H9 (cell line): ENCODE measurements around the gene FUT4. TPM values are rescaled to one million over a fixed set of nuclear protein-coding genes. Genes with fewer than 3 reads are reported as not detected.

Experiments
- DNase-seq: peaks from one replicate; pipeline ENCODE4 v3.0.0-alpha.2; 2017
- H2AFZ ChIP-seq: one replicate; pipeline ENCODE4 v1.6.1; 2013; ENCODE audit warnings: mild to moderate bottlenecking, low read length, control low read depth, moderate library complexity
- H2AK5ac ChIP-seq: 2 replicates; pipeline ENCODE4 v1.6.1; 2013; ENCODE audit warnings: low read length, control low read depth, mixed read lengths; ENCODE audit not compliant: insufficient read length
- H2BK120ac ChIP-seq: one replicate; pipeline ENCODE4 v1.6.1; 2013; ENCODE audit warnings: low read depth, mild to moderate bottlenecking, low read length, control low read depth, inconsistent platforms; ENCODE audit not compliant: poor library complexity, severe bottlenecking
- H2BK12ac ChIP-seq: 2 replicates; pipeline ENCODE4 v1.6.1; 2013; ENCODE audit warnings: low read length, control low read depth, mixed read lengths, low read depth; ENCODE audit not compliant: insufficient read length
- H2BK15ac ChIP-seq: 2 replicates; pipeline ENCODE4 v1.6.1; 2013; ENCODE audit warnings: low read depth, low read length, control low read depth
- H2BK20ac ChIP-seq: one replicate; pipeline ENCODE4 v1.6.1; 2013; ENCODE audit warnings: low read depth, mild to moderate bottlenecking, low read length, control low read depth, inconsistent platforms; ENCODE audit not compliant: poor library complexity, severe bottlenecking
- H2BK5ac ChIP-seq: 2 replicates; pipeline ENCODE4 v1.6.1; 2013; ENCODE audit warnings: low read length, control low read depth, mixed read lengths; ENCODE audit not compliant: insufficient read length
- H3K14ac ChIP-seq: 2 replicates; pipeline ENCODE4 v1.6.1; 2013; ENCODE audit warnings: low read length, control low read depth; ENCODE audit not compliant: insufficient read depth
- H3K18ac ChIP-seq: 2 replicates; pipeline ENCODE4 v1.6.1; 2013; ENCODE audit warnings: low read depth, mild to moderate bottlenecking, mixed read lengths, low read length, control low read depth; ENCODE audit not compliant: insufficient read length
- H3K23ac ChIP-seq: 2 replicates; pipeline ENCODE4 v1.6.1; 2013; ENCODE audit warnings: low read length, control low read depth, mixed read lengths, low read depth; ENCODE audit not compliant: insufficient read length
- H3K23me2 ChIP-seq: 2 replicates; pipeline ENCODE4 v1.6.1; 2013; ENCODE audit warnings: low read depth, mild to moderate bottlenecking, mixed read lengths, low read length, control low read depth; ENCODE audit not compliant: insufficient read length, poor library complexity, severe bottlenecking
- H3K27ac ChIP-seq: 2 replicates; pipeline ENCODE4 v1.5.1; 2013; ENCODE audit warnings: low read length, control low read depth, mixed read lengths, low read depth; ENCODE audit not compliant: insufficient read length
- H3K27me3 ChIP-seq: 2 replicates; pipeline ENCODE4 v1.6.1; 2013; ENCODE audit warnings: low read length, control low read depth, inconsistent platforms; ENCODE audit not compliant: insufficient read depth
- H3K4ac ChIP-seq: 2 replicates; pipeline ENCODE4 v1.6.1; 2013; ENCODE audit warnings: low read depth, mild to moderate bottlenecking, control low read depth, inconsistent platforms, low read length, moderate library complexity
- H3K4me1 ChIP-seq: 2 replicates; pipeline ENCODE4 v1.6.1; 2013; ENCODE audit warnings: low read length, control low read depth, inconsistent platforms; ENCODE audit not compliant: insufficient read depth
- H3K4me2 ChIP-seq: 2 replicates; pipeline ENCODE4 v1.6.1; 2013; ENCODE audit warnings: low read length, control low read depth, mixed read lengths; ENCODE audit not compliant: insufficient read length, insufficient read depth
- H3K56ac ChIP-seq: 2 replicates; pipeline ENCODE4 v1.6.1; 2013; ENCODE audit warnings: low read depth, mild to moderate bottlenecking, mixed read lengths, low read length, control low read depth; ENCODE audit not compliant: insufficient read length
- H3K79me1 ChIP-seq: 2 replicates; pipeline ENCODE4 v1.6.1; 2013; ENCODE audit warnings: low read depth, mild to moderate bottlenecking, moderate library complexity, low read length, control low read depth, inconsistent platforms; ENCODE audit not compliant: insufficient read depth, poor library complexity, severe bottlenecking
- H3K79me2 ChIP-seq: 2 replicates; pipeline ENCODE4 v1.6.1; 2013; ENCODE audit warnings: low read length, control low read depth, inconsistent platforms; ENCODE audit not compliant: insufficient read depth
- H3K9ac ChIP-seq: 2 replicates; pipeline ENCODE4 v1.6.1; 2013; ENCODE audit warnings: low read length, control low read depth, mixed read lengths; ENCODE audit not compliant: insufficient read length; ENCODE audit errors: extremely low read depth
- H3K9me3 ChIP-seq: one replicate; pipeline ENCODE4 v1.6.1; 2013; ENCODE audit warnings: low read depth, low read length, inconsistent platforms; ENCODE audit not compliant: control insufficient read depth
- H3T11ph ChIP-seq: one replicate; pipeline ENCODE4 v1.6.1; 2013; ENCODE audit warnings: mild to moderate bottlenecking, low read length, control low read depth, inconsistent platforms
- H4K20me1 ChIP-seq: one replicate; pipeline ENCODE4 v1.6.1; 2013; ENCODE audit not compliant: control insufficient read depth, insufficient read length, insufficient read depth
- H4K5ac ChIP-seq: 2 replicates; pipeline ENCODE4 v1.6.1; 2013; ENCODE audit warnings: low read depth, mild to moderate bottlenecking, mixed read lengths, low read length, control low read depth; ENCODE audit not compliant: insufficient read length
- H4K8ac ChIP-seq: replicated peaks from 2 replicates; pipeline ENCODE4 v1.6.1; 2013; ENCODE audit warnings: low read length, control low read depth, mixed read lengths, low read depth; ENCODE audit not compliant: insufficient read length
- H4K91ac ChIP-seq: 2 replicates; pipeline ENCODE4 v1.6.1; 2013; ENCODE audit warnings: low read depth, mild to moderate bottlenecking, moderate library complexity, mixed read lengths, low read length, control low read depth; ENCODE audit not compliant: insufficient read length
- H3K27ac Mint-ChIP-seq, 3 experiments: 2 replicates in 2 of 3; 3 replicates in 1 of 3; pipeline ENCODE4 v1.8.0; 2020 to 2021; ENCODE audit warnings: mixed read lengths in 3 of 3, mild to moderate bottlenecking in 1 of 3, moderate library complexity in 1 of 3
- H3K27me3 Mint-ChIP-seq: 2 replicates; pipeline ENCODE4 v1.8.0; 2021; ENCODE audit warnings: low read depth, mild to moderate bottlenecking, moderate library complexity, mixed read lengths
- H3K36me3 Mint-ChIP-seq, 3 experiments: 2 replicates in 2 of 3; 3 replicates in 1 of 3; pipeline ENCODE4 v1.8.0; 2020 to 2021; ENCODE audit warnings: low read depth in 3 of 3, mixed read lengths in 3 of 3; ENCODE audit not compliant: insufficient read depth in 1 of 3
- H3K4me1 Mint-ChIP-seq, 2 experiments: 2 replicates each; pipeline ENCODE4 v1.8.0; 2020; ENCODE audit warnings: mixed read lengths in 2 of 2
- H3K4me3 Mint-ChIP-seq, 2 experiments: 2 replicates in 1 of 2; 3 replicates in 1 of 2; pipeline ENCODE4 v1.8.0; 2020 to 2021; ENCODE audit warnings: mild to moderate bottlenecking in 2 of 2, mixed read lengths in 2 of 2, moderate library complexity in 1 of 2
- H3K9me3 Mint-ChIP-seq, 2 experiments: 2 replicates in 1 of 2; 3 replicates in 1 of 2; pipeline ENCODE4 v1.8.0; 2020; ENCODE audit warnings: mild to moderate bottlenecking in 2 of 2, mixed read lengths in 2 of 2, moderate library complexity in 1 of 2
- WGBS: extraction: QIAGEN DNeasy Blood & Tissue Kit; methylation state at CpG from one replicate; pipeline ENCODE4 v1.1.7; 2013; ENCODE audit warnings: missing lambda C conversion rate, low lambda C conversion rate, mixed read lengths; ENCODE audit not compliant: insufficient read length; ENCODE audit errors: extremely low coverage; 5-methylcytosine and 5-hydroxymethylcytosine counted together
- total RNA-seq: library from RNA; stranded (reverse); gene quantifications from 2 replicates; pipeline ENCODE4 v1.2.1, GENCODE V29; 2021
- TF ChIP-seq, protein P1 (sequence below): fragments of 200-600 bp; sonication (generic); conservative IDR thresholded peaks from 3 replicates; pipeline ENCODE4 v1.8.0; 2021; ENCODE audit warnings: antibody characterized with exemption, mild to moderate bottlenecking

Gene FUT4
- total RNA-seq, 1 experiment from 2014 or later, result 5.3 TPM

DNA sequence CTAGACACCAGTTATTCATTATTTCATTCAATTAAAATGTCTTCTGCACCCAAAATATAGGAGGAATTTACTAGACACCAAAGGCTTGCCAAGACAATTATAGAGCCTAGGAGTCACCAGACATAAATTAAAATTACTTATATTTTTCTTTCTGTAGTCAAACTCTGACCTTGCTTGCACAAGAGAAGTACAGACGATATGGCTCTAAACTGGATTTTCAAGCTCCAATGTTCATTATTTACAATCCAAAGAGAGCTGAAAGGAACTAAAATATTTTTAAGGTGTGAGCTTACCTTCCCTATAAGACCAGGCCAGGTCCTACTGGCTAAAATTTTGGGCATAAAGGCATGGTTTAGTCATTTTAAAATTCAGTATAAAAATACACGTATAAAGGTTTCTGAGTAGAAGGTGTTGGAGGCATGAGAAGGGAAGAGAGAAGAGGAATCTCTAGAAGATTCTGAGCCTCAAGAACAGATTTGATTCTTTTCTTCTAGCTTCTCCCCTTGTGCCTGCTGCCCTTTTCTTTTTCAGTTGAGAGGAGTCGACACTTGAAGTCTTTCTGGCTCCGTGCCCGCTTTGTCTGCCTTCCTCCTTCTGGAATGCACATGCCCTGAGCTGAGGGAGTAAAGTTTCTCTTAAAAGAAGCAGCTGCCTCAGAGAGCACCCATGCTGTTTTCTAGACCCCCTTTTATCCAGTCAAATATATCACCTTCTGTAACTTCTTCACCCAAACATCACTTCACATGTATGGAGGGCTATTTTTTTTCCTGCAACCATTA, 18.0 kb upstream of the FUT4 start:
- no peaks in the 10 kb centered on the region for H3K36me3 Mint-ChIP-seq
- Histone ChIP-seq H3K4ac (no peak overlapping the region), H2BK5ac (no peak overlapping the region), H3K27me3 (no peaks in the 10 kb centered on the region), H3K14ac (no peak overlapping the region), H4K8ac (no peak overlapping the region), H2BK15ac (no peak overlapping the region), H3K27ac (no peak overlapping the region), H3K9ac (no peak overlapping the region), H2BK20ac (no peak overlapping the region), H3K79me2 (no peaks in the 10 kb centered on the region), H2BK12ac (no peak overlapping the region), H3K18ac (no peak overlapping the region), H3K56ac (no peak overlapping the region), H2AFZ (no peak overlapping the region), H3K23ac (no peak overlapping the region), H2BK120ac (no peak overlapping the region), H3K4me1 (no peaks in the 10 kb centered on the region), H3K23me2 (no peaks in the 10 kb centered on the region), H4K20me1 (no peaks in the 10 kb centered on the region), H3K79me1 (no peaks in the 10 kb centered on the region), H4K5ac (no peak overlapping the region), H4K91ac (no peak overlapping the region), H3K9me3 (no peaks in the 10 kb centered on the region), H3T11ph (no peak overlapping the region), H3K4me2 (no peak overlapping the region), H2AK5ac (no peak overlapping the region)
- peaks cover 19% of the 10 kb centered on the region for H3K27me3 Mint-ChIP-seq
- DNase-seq, result no peak
- no peak overlapping the region for H3K4me3 Mint-ChIP-seq
- no peaks in the 10 kb centered on the region for H3K9me3 Mint-ChIP-seq
- WGBS, result no CpG with 5 or more reads among the region's 5 CpGs
- TF ChIP-seq, protein P1, sequence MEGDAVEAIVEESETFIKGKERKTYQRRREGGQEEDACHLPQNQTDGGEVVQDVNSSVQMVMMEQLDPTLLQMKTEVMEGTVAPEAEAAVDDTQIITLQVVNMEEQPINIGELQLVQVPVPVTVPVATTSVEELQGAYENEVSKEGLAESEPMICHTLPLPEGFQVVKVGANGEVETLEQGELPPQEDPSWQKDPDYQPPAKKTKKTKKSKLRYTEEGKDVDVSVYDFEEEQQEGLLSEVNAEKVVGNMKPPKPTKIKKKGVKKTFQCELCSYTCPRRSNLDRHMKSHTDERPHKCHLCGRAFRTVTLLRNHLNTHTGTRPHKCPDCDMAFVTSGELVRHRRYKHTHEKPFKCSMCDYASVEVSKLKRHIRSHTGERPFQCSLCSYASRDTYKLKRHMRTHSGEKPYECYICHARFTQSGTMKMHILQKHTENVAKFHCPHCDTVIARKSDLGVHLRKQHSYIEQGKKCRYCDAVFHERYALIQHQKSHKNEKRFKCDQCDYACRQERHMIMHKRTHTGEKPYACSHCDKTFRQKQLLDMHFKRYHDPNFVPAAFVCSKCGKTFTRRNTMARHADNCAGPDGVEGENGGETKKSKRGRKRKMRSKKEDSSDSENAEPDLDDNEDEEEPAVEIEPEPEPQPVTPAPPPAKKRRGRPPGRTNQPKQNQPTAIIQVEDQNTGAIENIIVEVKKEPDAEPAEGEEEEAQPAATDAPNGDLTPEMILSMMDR, result no peak
- H3K4me1 Mint-ChIP-seq, result peaks cover 0 to 3% of the 10 kb centered on the region in 2 experiments; a peak in 2 of 4 replicates
- H3K27ac Mint-ChIP-seq, result no peak overlapping the region
